Sigmoid colon (tissue), 4 donors: ENCODE measurements around the gene MRC1.

Experiments used
- EP300 ChIP-seq, 4 donors: sonication (generic); formaldehyde crosslinking; IDR thresholded peaks; one replicate each; pipeline ENCODE4 v1.6.1; 2017; ENCODE audit warnings: antibody characterized with exemption in 4 of 4
- POLR2A ChIP-seq, 2 donors: fragments of 450-650 bp; IDR thresholded peaks; one replicate each; pipeline ENCODE4 v1.6.1; 2016; ENCODE audit warnings: antibody characterized with exemption in 2 of 2, mild to moderate bottlenecking in 2 of 2, moderate library complexity in 2 of 2
- POLR2AphosphoS5 ChIP-seq, 4 donors: sonication (generic); formaldehyde crosslinking; IDR thresholded peaks; one replicate each; pipeline ENCODE4 v1.6.1; 2017; ENCODE audit warnings: antibody characterized with exemption in 4 of 4
- TF ChIP-seq, protein P1 (sequence below), 4 experiments: fragments of 450-650 bp in 3 of 4; fragments of 200-600 bp in 1 of 4; IDR thresholded peaks; one replicate each; pipeline ENCODE4 v1.5.1; 2016 to 2019; ENCODE audit warnings: antibody characterized with exemption in 4 of 4, mild to moderate bottlenecking in 3 of 4, moderate library complexity in 2 of 4

GRCh38 chr10:17816199-17816598 lies 7.1 kb downstream of the MRC1 start:
- TF ChIP-seq, protein P1, sequence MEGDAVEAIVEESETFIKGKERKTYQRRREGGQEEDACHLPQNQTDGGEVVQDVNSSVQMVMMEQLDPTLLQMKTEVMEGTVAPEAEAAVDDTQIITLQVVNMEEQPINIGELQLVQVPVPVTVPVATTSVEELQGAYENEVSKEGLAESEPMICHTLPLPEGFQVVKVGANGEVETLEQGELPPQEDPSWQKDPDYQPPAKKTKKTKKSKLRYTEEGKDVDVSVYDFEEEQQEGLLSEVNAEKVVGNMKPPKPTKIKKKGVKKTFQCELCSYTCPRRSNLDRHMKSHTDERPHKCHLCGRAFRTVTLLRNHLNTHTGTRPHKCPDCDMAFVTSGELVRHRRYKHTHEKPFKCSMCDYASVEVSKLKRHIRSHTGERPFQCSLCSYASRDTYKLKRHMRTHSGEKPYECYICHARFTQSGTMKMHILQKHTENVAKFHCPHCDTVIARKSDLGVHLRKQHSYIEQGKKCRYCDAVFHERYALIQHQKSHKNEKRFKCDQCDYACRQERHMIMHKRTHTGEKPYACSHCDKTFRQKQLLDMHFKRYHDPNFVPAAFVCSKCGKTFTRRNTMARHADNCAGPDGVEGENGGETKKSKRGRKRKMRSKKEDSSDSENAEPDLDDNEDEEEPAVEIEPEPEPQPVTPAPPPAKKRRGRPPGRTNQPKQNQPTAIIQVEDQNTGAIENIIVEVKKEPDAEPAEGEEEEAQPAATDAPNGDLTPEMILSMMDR (IDR thresholded peaks at IDR 0.05): no peak
- TF ChIP-seq POLR2A (IDR thresholded peaks at IDR 0.05): no peak
- TF ChIP-seq EP300 (IDR thresholded peaks at IDR 0.05): no peak
- no peak for TF ChIP-seq POLR2AphosphoS5 (IDR thresholded peaks at IDR 0.05)
